SK-N-MC (cell line): Measurements from ENCODE around the gene MLX.

Experiments
- EZH2 ChIP-seq: fragments of 200-600 bp; sonication (generic); IDR thresholded peaks from one replicate; pipeline ENCODE4 v1.6.1; 2017; ENCODE audit warnings: antibody characterized with exemption
- FOXP2 ChIP-seq: optimal IDR thresholded peaks from 2 replicates; pipeline ENCODE3; 2011; ENCODE audit warnings: mild to moderate bottlenecking, moderate library complexity; ENCODE audit not compliant: insufficient read depth; ENCODE audit errors: extremely low read length, control extremely low read depth
- POLR2AphosphoS5 ChIP-seq: IDR thresholded peaks from 2 replicates; pipeline ENCODE4 v1.6.1; 2012; ENCODE audit warnings: mild to moderate bottlenecking, low read depth, low read length, borderline replicate concordance

- TF ChIP-seq POLR2AphosphoS5 (0 out of 2 replicates have a peak, but pooled peaks have one; percentile 14), EZH2 (no peak), FOXP2 (no peak)
These were observed 30.3 kb upstream of the MLX start for GRCh38 chr17:42536372-42537155.
